Measurements from ENCODE around the gene MAP4K2. TPM values are rescaled to one million over a fixed set of nuclear protein-coding genes. Genes with fewer than 3 reads are reported as not detected.

MAP4K2 gene
- total RNA-seq, 1 donor from 2014 or later, result 7.5 TPM

- intact Hi-C loops (cut with micrococcal nuclease), result no loop called here
- H3K4me3 ChIP-seq, result no peak overlapping the region
Observed at GRCh38 chr11:64800303-64801157, 2.5 kb downstream of the MAP4K2 start.

GRCh38 chr11:64799623-64800302, 3.3 kb downstream of the MAP4K2 start:
- Histone ChIP-seq H3K36me3 (peaks cover 23% of the 10 kb centered on the region), H3K9me3 (replicated peaks) (no peaks in the 10 kb centered on the region), H3K4me3 (no peak overlapping the region), H3K27me3 (ENCODE audit: low read depth) (no peaks in the 10 kb centered on the region), H3K27ac (replicated peaks) (peak overlapping the region; percentile 96), H3K4me1 (peaks cover 42% of the 10 kb centered on the region)
- intact Hi-C loops (cut with micrococcal nuclease), result no loop called here
- no peak for DNase-seq
- TF ChIP-seq CTCF (IDR thresholded peaks at IDR 0.05; ENCODE audit: borderline replicate concordance), result no peak

More at GRCh38 chr11:64800303-64801157, 2.5 kb downstream of the MAP4K2 start:
- no peak for TF ChIP-seq CTCF (IDR thresholded peaks at IDR 0.05; ENCODE audit: borderline replicate concordance)
- no peaks in the 10 kb centered on the region for H3K9me3 ChIP-seq (replicated peaks)
- peaks cover 31% of the 10 kb centered on the region for H3K36me3 ChIP-seq
- DNase-seq, result no peak
- H3K27ac ChIP-seq (replicated peaks), result peak overlapping the region; percentile 96
- H3K4me1 ChIP-seq, result peaks cover 42% of the 10 kb centered on the region
- no peaks in the 10 kb centered on the region for H3K27me3 ChIP-seq (ENCODE audit: low read depth)

- no peaks in the 10 kb centered on the region for H3K9me3 ChIP-seq (replicated peaks)
- H3K36me3 ChIP-seq, result peaks cover 19% of the 10 kb centered on the region
- H3K4me1 ChIP-seq, result peaks cover 42% of the 10 kb centered on the region
- no peak for TF ChIP-seq CTCF (IDR thresholded peaks at IDR 0.05; ENCODE audit: borderline replicate concordance)
- no peak for DNase-seq
- H3K27ac ChIP-seq (replicated peaks), result peak overlapping the region; percentile 96
- H3K27me3 ChIP-seq (ENCODE audit: low read depth), result no peaks in the 10 kb centered on the region
- H3K4me3 ChIP-seq, result no peak overlapping the region
- intact Hi-C loops (cut with micrococcal nuclease), result no loop called here
Observed at GRCh38 chr11:64799256-64799622, 3.8 kb downstream of the MAP4K2 start.

GRCh38 chr11:64796757-64797541, 6.1 kb downstream of the MAP4K2 start:
- H3K4me3 ChIP-seq, result no peak overlapping the region
- intact Hi-C loops (cut with micrococcal nuclease), result no loop called here

More at GRCh38 chr11:64796757-64797541, 6.1 kb downstream of the MAP4K2 start:
- Histone ChIP-seq H3K36me3 (peaks cover 19% of the 10 kb centered on the region), H3K27ac (replicated peaks) (no peak overlapping the region), H3K4me1 (peaks cover 34% of the 10 kb centered on the region), H3K27me3 (ENCODE audit: low read depth) (no peaks in the 10 kb centered on the region), H3K9me3 (replicated peaks) (no peaks in the 10 kb centered on the region)
- no peak for DNase-seq
- TF ChIP-seq CTCF (IDR thresholded peaks at IDR 0.05; ENCODE audit: borderline replicate concordance), result no peak

Data from left ventricle myocardium inferior (tissue), 1 donor.